HEK293 (cell line): ENCODE measurements around the gene GSTM4.

ENCODE experiments used
- PRDM1 ChIP-seq: fragments of 450-650 bp; formaldehyde crosslinking; IDR thresholded peaks from 2 replicates; pipeline ENCODE4; 2016; ENCODE audit warnings: missing biosample characterization, missing genetic modification characterization
- ZNF138 ChIP-seq: fragments of 450-650 bp; formaldehyde crosslinking; IDR thresholded peaks from 2 replicates; pipeline ENCODE4 v1.5.1; 2016; ENCODE audit warnings: missing biosample characterization, missing genetic modification characterization, borderline replicate concordance
- ZNF354C ChIP-seq: fragments of 450-650 bp; formaldehyde crosslinking; IDR thresholded peaks from 2 replicates; pipeline ENCODE4 v1.5.1; 2016; ENCODE audit warnings: missing biosample characterization, missing genetic modification characterization, low read depth, borderline replicate concordance

DNA sequence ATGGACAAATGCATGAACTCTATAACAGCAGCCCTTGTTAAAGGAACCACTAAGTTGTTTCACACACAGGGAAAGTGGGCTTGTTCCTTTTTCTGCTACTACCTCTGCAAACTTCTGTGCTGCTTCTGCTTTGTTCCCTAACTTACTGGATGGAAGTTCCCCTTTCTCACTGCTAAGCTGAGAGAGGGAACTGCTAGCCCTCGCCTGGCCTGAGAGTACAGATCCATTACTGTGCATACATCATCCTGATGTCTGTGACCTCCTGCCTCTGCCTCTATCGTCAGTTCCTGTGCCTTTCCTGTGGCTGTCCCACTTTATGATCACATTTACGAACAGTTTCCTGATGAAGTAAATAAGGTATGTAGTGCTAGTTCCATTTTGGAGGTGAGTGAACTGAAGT lies 40.0 kb upstream of the GSTM4 start:
- no peak for TF ChIP-seq ZNF138 (tag by site-specific recombination)
- TF ChIP-seq PRDM1 (tag by site-specific recombination), result no peak
- TF ChIP-seq ZNF354C (tag by site-specific recombination), result no peak
